ENCODE measurements around the gene ZFYVE27. TPM values are rescaled to one million over a fixed set of nuclear protein-coding genes. Genes with fewer than 3 reads are reported as not detected.

The ZFYVE27 gene
- total and polyA plus RNA-seq, 2 donors (not counting 3 experiments of a cell fraction or from before 2014, with no cell fraction given), result 16.3 to 24.2 TPM

DNA sequence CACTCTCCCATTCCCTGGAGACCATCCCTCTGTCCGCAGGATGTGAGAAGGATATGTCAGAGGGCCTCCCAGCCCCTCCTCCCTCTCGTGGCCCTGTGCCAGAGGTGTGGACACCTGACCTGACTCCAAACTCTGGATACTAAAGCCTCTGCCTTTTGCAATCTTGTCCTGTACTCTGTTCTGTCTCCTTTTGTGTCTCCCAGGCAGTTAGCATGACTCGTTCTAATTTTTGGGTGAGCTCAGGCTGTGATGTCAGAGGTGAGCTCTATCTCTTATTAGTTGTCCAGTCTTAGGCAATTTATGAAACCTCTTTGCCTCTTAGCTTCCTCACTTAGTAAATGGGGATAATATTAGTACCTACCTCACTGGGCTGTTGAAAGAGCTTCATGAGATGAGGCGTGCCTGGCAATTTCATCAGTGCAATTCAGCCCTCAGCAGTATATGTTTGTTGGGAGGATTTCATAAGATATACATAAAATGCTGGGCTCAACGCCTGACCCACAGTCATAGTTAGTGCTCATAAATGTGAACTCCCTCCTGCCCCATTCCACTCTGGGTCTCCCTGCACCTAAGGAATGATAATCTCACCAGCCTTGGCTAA lies 12.5 kb upstream of the ZFYVE27 start:
- no TSS peak for BruUV-seq (replicated peaks)
- dilution Hi-C loops (cut with MboI; ENCODE audit: extremely low pct_ligation_motif_present, low sequenced_read_pairs) (no loop called here), intact Hi-C loops (cut with micrococcal nuclease) (no loop called here)
- POLR2A ChIA-PET, result interaction anchor here (0.7 kb wide), 1 partner anchor 1723 kb away, joined by 5 read pairs; no protein-coding TSS in a partner anchor
- H3K36me3 ChIP-seq (ENCODE audit: control insufficient read depth in 2 of 2, extremely low read depth in 1 of 2, insufficient read depth in 2 of 2, low read length in 2 of 2), result no peaks in the 10 kb centered on the region
- no peaks in the 10 kb centered on the region for H3K9me3 ChIP-seq (replicated peaks; ENCODE audit: control insufficient read depth, insufficient read depth, low read length)
- no peak overlapping the region for H2AFZ ChIP-seq (ENCODE audit: low read depth, low read length)
- TF ChIP-seq JUN (IDR thresholded peaks at IDR 0.05; ENCODE audit: borderline replicate concordance, insufficient read depth, insufficient read length, low read depth) (no peak), MYC (IDR thresholded peaks at IDR 0.05; ENCODE audit: low read depth, low read length) (no peak), FOS (IDR thresholded peaks at IDR 0.05; ENCODE audit: borderline replicate concordance, insufficient read depth, low read length) (no peak), POLR2A (IDR thresholded peaks at IDR 0.05; ENCODE audit: low read depth, low read length) (no peak), MAX (IDR thresholded peaks at IDR 0.05; ENCODE audit: insufficient read depth, insufficient read length) (no peak), POLR2AphosphoS5 (IDR thresholded peaks at IDR 0.05; ENCODE audit: insufficient read depth, low read depth, low read length) (no peak), GATA2 (IDR thresholded peaks at IDR 0.05; ENCODE audit: insufficient read depth, insufficient read length, low read depth, low read length) (no peak), EZH2 (IDR thresholded peaks at IDR 0.05; ENCODE audit: borderline replicate concordance, low read depth, low read length, severe bottlenecking) (no peak)
- TF ChIP-seq, protein P1, sequence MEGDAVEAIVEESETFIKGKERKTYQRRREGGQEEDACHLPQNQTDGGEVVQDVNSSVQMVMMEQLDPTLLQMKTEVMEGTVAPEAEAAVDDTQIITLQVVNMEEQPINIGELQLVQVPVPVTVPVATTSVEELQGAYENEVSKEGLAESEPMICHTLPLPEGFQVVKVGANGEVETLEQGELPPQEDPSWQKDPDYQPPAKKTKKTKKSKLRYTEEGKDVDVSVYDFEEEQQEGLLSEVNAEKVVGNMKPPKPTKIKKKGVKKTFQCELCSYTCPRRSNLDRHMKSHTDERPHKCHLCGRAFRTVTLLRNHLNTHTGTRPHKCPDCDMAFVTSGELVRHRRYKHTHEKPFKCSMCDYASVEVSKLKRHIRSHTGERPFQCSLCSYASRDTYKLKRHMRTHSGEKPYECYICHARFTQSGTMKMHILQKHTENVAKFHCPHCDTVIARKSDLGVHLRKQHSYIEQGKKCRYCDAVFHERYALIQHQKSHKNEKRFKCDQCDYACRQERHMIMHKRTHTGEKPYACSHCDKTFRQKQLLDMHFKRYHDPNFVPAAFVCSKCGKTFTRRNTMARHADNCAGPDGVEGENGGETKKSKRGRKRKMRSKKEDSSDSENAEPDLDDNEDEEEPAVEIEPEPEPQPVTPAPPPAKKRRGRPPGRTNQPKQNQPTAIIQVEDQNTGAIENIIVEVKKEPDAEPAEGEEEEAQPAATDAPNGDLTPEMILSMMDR (IDR thresholded peaks at IDR 0.05; ENCODE audit: extremely low read depth in 1 of 2, insufficient read depth in 1 of 2, low read depth in 1 of 2, low read length in 2 of 2), result no peak
- no peaks in the 10 kb centered on the region for H3K27me3 ChIP-seq (ENCODE audit: control insufficient read depth in 2 of 2, insufficient read depth in 2 of 2, low read length in 2 of 2)
- H3K9ac ChIP-seq (replicated peaks; ENCODE audit: extremely low read depth, insufficient read depth, low read length), result no peak overlapping the region
- DNase-seq (ENCODE audit: low read depth, low spot score), result no peak
- no peak overlapping the region for H3K4me3 ChIP-seq (replicated peaks in 1 of 3; ENCODE audit: insufficient read depth in 1 of 3, low read depth in 1 of 3, low read length in 3 of 3)
- H3K9me1 ChIP-seq (replicated peaks; ENCODE audit: control insufficient read depth, extremely low read depth, insufficient read depth, low read length), result no peaks in the 10 kb centered on the region
- CTCF ChIA-PET, result interaction anchor here (1.3 to 21.8 kb wide), 5 partner anchors 9 to 47 kb away, joined by 4 to 863 read pairs (median 8); partner anchors contain the start of genes AVPI1 and MARVELD1
- H4K20me1 ChIP-seq (replicated peaks; ENCODE audit: control insufficient read depth, extremely low read depth, insufficient read depth, low read length), result no peaks in the 10 kb centered on the region
- no peak overlapping the region for H3K4me2 ChIP-seq (ENCODE audit: insufficient read depth, low read length)
- FAIRE-seq, result no peak
- H3K79me2 ChIP-seq (ENCODE audit: control insufficient read depth, insufficient read depth, low read length), result no peaks in the 10 kb centered on the region
- peaks cover 8% of the 10 kb centered on the region for H3K4me1 ChIP-seq (ENCODE audit: control insufficient read depth, extremely low read depth, insufficient read depth, low read length)
- no peak overlapping the region for H3K27ac ChIP-seq (ENCODE audit: insufficient read depth, low read depth, low read length)
